Mesenteric fat pad (tissue), 1 donor: Measurements from ENCODE around the gene TEAD4. TPM values are rescaled to one million over a fixed set of nuclear protein-coding genes. Genes with fewer than 3 reads are reported as not detected.

Experiments used
- DNase-seq: peaks from one replicate; pipeline ENCODE4 v3.0.0-alpha.2; 2020; ENCODE audit warnings: low spot score
- total RNA-seq: library from RNA; stranded (reverse); fragmentation: NEBNext Ultra II Directional; extraction: Animal tissue kit (Norgen Biotek cat#: 25700); gene quantifications from one replicate; pipeline ENCODE4 v1.2.1, GENCODE V29; 2021
- donor health status: DM: yes; HTN: yes; CAD: no.

Gene TEAD4
- total RNA-seq, 1 donor from 2014 or later: 19.2 TPM

GRCh38 chr12:3030821-3031429 is 71.7 kb downstream of the TEAD4 start:
- no peak for DNase-seq

- no peak for DNase-seq
These were observed 73.0 kb downstream of the TEAD4 start for GRCh38 chr12:3032161-3032560.

- DNase-seq: no peak
These were observed 73.8 kb downstream of the TEAD4 start for GRCh38 chr12:3032770-3033538.

- no peak for DNase-seq
These were observed 74.3 kb downstream of the TEAD4 start for GRCh38 chr12:3033539-3033867.

- no peak for DNase-seq
These were observed 75.0 kb downstream of the TEAD4 start for GRCh38 chr12:3034067-3034750.

GRCh38 chr12:3035171-3035570 is 76.0 kb downstream of the TEAD4 start:
- no peak for DNase-seq

- no peak for DNase-seq
These were observed 76.9 kb downstream of the TEAD4 start for GRCh38 chr12:3035815-3036702.

- DNase-seq: no peak
These were observed 77.9 kb downstream of the TEAD4 start for GRCh38 chr12:3036901-3037600.

- no peak for DNase-seq
These were observed 79.0 kb downstream of the TEAD4 start for GRCh38 chr12:3038166-3038565.

GRCh38 chr12:3038926-3039510 is 79.8 kb downstream of the TEAD4 start:
- no peak for DNase-seq

GRCh38 chr12:3040026-3040656 is 80.9 kb downstream of the TEAD4 start:
- DNase-seq: no peak

- no peak for DNase-seq
These were observed 81.7 kb downstream of the TEAD4 start for GRCh38 chr12:3040663-3041544.

- DNase-seq: no peak
These were observed 82.5 kb downstream of the TEAD4 start for GRCh38 chr12:3041558-3042164.

- no peak for DNase-seq
These were observed 83.2 kb downstream of the TEAD4 start for GRCh38 chr12:3042394-3042793.

- no peak for DNase-seq
These were observed 83.6 kb downstream of the TEAD4 start for GRCh38 chr12:3042826-3043225.

- no peak for DNase-seq
These were observed 84.2 kb downstream of the TEAD4 start for GRCh38 chr12:3043406-3043805.

- no peak for DNase-seq
These were observed 85.0 kb downstream of the TEAD4 start for GRCh38 chr12:3044141-3044630.

GRCh38 chr12:3045494-3045893 is 86.3 kb downstream of the TEAD4 start:
- DNase-seq: no peak
